RPMI8226 (cell line): Measurements from ENCODE around the gene NKX1-2.
"Not testable (repeated sequence)": the region's sequence is repeated elsewhere in the genome, so short reads cannot be mapped to it uniquely, and the experiment has no call there.

ENCODE experiments used
- DNase-seq: peaks from one replicate; pipeline ENCODE4 v3.0.0-alpha.2; 2015

The NKX1-2 gene

DNA sequence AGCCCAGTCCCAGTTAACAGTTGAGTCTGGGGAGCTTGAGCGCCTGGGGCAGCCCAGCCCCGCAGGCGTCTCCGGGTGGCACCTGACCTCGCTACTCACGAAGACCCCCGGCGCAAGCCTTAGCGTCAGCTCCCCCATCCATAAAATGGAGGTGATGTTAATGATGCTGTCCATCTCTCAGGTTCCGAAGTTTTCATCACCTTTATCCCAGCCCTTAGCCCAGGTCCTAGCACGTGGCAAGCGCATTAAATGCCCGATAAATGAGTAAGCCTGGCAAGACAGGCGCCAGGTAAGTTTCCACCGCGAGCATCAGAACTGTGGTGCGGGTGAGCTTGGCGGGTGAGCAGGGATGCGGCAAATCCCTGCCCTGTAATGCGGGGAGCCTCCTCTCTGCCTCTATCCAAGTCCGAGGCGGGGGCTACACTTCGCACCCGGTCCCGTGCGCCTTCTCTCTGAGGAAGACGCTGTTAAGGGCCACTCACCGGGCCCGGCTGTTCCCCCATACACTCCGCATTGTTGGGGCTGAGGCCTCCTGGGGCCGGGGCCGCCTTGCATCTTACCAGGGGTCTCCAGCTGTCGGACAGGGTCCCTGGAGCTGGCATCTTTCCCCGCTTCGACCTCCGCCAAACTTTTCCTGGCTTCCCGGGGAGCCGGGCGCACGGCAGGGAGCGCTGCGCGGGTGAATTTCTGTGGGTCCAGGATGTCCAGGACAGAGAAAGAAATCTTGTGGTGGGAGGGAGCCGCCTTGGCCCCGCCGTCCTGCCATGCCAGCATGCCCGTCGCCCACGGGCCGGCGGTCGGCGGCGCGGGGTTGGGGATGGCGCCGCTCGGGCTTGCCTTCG, 444 bp downstream of the NKX1-2 start:
- no peak for DNase-seq

DNA sequence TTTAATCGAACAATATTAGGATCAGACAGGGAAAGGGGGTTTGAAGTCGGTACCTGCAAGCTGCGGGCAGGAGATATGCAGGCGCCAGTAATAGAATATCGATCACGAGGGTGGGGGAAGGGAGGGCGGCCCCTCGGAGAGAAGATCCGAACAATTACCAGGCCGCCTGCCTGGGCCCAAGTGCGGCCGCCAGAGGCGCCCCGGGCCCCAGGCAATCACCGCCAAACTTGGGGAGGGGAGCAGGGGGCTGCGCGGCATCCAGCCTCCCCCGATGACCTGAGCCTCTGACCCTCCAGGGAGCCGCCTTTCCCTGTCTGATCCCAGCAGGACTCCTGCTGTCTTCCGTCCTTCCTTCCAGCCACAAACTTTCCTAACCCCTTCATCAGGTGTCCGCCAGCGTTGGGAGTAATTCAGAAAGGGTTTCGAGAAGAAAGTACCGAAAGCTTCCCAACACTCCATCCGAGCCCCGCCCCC, 1.1 kb downstream of the NKX1-2 start:
- DNase-seq: no peak

GRCh38 chr10:124447751-124448466, 1.9 kb downstream of the NKX1-2 start:
- DNase-seq: no peak

DNA sequence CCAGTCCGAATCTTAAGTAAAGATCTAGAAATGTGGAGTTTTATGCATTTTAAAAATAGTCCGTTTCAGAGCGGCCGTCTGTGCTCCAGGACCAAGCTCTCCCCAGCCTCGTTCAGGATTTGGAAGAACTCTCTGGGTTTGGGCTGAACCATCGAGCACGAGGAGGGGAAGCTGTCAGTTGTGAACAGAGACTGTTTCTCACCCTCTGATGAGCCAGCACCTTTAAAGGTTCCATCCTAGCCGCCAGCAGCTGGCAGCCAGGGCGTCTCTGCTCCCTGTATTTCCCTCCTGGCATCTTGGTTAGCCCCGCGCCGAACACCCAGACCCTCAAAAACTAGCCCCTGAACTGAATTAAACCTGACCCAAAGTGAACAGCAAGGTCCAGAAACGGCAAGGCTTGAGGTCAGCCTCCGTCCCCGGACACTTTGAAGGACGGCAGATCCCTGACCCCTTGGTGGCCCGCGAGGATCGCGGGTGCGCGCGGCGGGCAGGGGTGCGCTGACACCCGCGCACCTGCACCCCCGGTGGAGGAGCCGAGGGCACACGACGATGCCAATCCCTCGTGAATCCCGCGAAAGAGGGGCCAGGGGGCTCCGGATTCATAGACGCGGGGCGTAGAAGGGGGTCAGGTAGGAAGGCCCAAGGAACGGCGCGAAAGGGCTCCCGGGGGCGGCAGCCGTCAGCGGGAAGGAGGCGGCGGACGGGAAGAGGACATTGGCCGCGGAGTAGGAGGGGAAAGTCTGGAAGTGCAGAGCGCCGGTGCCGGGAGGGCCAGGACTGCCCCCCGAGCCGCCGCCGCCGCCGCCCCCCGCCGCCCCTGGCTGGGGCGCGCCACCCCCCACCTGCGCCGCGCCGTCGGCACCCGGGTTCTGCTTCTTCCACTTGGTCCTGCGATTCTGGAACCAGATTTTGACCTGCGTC, 2.7 kb downstream of the NKX1-2 start:
- no peak for DNase-seq

GRCh38 chr10:124441694-124442093, 8.1 kb downstream of the NKX1-2 start:
- not testable (repeated sequence) for DNase-seq

- DNase-seq: peak; percentile 48
Measured at GRCh38 chr10:124436191-124436638, 13.6 kb downstream of the NKX1-2 start.

DNA sequence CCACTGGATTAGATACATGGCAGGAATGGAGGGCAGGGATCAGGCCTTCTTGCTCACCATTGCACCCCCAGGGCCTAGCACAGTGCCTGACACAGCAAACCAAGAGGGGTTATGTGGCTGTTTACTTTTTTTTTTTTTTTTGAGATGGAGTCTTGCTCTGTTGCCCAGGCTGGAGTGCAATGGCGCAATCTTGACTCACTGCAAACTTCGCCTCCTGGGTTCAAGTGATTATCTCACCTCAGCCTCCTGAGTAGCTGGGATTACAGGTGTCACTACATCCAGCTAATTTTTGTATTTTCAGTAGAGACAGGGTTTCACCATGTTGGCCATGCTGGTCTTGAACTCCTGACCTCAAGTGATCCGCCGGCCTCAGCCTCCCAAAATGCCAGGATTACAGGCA, 14.2 kb downstream of the NKX1-2 start:
- not testable (repeated sequence) for DNase-seq

GRCh38 chr10:124433461-124433860, 16.4 kb downstream of the NKX1-2 start:
- DNase-seq: no peak

DNA sequence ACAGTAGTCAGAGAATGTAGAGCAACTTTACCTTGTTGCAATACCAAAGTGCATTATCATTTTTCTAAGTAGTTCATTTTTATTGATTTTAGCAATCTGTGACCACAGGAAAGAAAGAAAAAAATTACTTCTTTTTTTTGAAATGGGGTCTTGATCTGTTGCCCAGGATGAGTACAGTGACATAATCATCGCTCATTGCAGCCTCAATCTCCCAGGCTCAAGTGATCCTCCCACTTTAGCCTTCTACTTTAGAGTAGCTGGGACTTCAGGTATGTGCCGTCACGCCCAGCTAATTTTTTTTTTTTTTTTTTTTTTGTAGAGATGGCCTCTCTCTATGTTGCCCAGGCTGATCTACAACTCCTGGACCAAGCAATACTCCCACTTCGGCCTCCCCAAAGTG, 19.8 kb downstream of the NKX1-2 start:
- DNase-seq: no peak

- DNase-seq: no peak
Measured at GRCh38 chr10:124429576-124429975, 20.3 kb downstream of the NKX1-2 start.

DNA sequence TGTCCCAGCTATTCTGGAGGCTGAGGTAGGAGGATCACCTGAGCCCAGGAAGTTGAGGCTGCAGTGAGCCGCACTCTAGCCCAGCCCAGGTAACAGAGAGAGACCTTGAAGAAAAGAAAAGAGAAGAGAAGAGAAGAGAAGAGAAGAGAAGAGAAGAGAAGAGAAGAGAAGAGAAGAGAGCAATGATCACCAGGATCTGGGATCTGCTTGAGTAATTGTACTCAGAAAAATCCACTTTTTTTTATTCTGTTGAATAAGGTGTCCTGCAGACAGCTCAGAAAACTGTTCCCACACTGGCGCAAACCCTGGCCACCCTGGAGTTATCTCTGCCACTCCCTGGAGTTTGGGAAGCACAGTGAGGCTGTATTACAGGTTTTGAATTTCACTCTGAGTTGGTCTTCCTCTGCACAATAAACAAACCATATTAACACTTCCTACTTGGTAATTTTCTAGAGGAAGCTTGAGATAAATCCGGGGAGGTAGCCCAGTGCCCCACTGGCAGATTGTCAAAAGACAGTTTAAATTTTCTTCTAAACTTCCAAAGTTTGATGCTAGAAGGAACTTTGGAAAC, 21.5 kb downstream of the NKX1-2 start:
- no peak for DNase-seq

DNA sequence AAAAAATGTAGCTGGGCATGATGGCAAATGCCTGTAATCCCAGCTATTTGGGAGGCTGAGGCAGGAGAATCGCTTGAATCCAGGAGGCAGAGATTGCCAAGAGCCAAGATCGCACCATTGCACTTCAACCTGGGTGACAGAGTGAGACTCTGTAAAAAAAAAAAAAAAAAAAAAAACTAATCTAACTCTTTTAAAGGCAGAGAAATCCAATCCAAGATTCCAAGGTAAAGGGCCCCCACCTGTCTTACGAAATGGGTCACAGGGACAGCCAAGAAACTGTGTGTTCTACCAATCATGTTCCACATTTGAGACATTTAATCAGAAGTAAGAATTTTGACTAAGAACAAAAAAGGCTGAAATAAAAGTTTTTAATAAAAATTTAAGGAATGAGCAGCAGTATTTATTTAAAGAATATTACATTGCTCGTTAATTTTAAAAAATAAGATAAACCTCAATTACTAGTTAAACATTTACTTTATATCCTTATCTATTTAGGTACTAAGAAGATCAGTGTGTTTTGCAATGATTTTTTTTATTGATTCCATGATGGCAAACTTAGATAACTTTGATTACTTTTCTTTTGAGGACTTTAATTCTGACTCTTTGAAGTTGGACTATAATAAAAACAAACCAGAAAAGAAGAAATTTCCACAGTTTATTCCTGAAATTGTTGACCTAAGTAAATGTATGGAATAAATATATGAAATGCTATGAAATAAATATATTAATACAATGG, 24.4 kb downstream of the NKX1-2 start:
- DNase-seq: no peak

DNA sequence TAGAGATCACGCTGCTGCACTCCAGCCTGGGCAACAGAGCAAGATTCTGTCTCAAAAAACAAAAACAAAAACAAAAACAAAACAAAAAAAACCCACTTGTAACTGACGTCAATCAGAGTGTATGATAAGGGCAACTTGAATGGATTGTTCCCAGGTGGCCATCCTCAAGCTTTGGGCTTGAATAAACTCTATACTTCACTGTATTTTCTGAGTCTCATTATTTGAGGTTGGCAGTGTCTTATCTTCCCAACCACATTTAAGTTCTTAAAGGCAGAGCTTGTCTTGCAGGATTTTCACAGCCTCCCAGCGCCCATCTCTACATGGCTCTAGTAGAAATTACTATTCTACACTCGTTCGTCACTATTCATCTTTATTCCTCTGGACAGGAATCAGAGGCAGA, 26.0 kb downstream of the NKX1-2 start:
- DNase-seq: no peak

GRCh38 chr10:124422742-124423141, 27.1 kb downstream of the NKX1-2 start:
- DNase-seq: no peak

- DNase-seq: no peak
Measured at GRCh38 chr10:124420254-124420653, 29.6 kb downstream of the NKX1-2 start.

DNA sequence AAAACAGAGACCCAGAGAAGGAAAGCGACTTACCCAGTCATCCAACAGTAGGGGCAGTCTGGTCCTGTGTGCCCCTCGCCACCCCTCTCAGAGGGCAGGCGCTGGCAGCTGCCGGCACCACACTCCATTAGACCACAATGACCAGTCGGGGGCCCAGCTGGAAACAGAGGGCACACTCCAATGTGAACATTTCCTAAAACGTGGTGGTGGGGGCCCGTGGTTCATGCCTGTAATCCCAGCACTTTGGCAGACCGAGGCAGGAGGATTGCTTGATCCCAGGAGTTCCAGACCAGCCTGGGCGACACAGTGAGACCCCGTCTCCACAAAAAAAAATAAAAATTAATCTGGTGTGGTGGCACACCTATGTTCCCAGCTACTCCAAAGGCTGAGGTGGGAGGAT, 30.2 kb downstream of the NKX1-2 start:
- DNase-seq: no peak

- DNase-seq: peak; percentile 96
Measured at GRCh38 chr10:124418726-124419501, 30.9 kb downstream of the NKX1-2 start, which contains the start of gene OAT. Gene OAT, minus strand, starts transcription at chr10:124418923. Its CDS starts 6,752 bp downstream, at chr10:124412171.

GRCh38 chr10:124417895-124418725, 31.7 kb downstream of the NKX1-2 start:
- peak; percentile 42 for DNase-seq

DNA sequence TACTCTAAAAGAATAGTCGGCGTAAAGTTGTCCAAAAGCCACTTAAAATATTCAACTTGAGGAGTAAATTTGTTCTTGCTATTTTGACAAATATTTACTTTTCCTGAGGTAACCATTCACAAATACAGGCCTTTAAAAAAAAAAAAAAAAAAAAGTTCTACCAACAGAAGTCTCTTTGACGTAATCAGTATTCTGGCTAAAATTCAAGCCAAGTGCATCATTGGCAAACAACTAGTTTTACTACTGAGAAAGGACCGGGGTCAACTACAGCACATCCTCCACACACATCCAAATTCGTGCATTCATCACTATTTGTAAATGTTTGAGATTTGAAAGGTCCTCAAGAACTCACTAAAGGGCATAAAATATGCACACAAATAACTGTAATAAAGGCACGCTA, 33.1 kb downstream of the NKX1-2 start:
- DNase-seq: no peak

GRCh38 chr10:124415210-124415609, 34.6 kb downstream of the NKX1-2 start:
- DNase-seq: no peak
